SK-N-SH treated with all-trans-retinoic acid at 6 μM for 48 hours (cell line): Measurements from ENCODE around the gene MIR17HG.

Experiments
- ARNTL ChIP-seq: fragments of 450-650 bp; formaldehyde crosslinking; IDR thresholded peaks from 2 replicates; pipeline ENCODE4 v1.5.0; 2020; ENCODE audit warnings: low read depth, mild to moderate bottlenecking, moderate library complexity, borderline replicate concordance
- ISL1 ChIP-seq: fragments of 250-450 bp; sonication (Bioruptor Pico); IDR thresholded peaks from 2 replicates; pipeline ENCODE4 v2.1.2; 2022; ENCODE audit warnings: mild to moderate bottlenecking, moderate library complexity
- TF ChIP-seq, protein P1 (sequence below): fragments of 250-450 bp; sonication (Bioruptor Pico); IDR thresholded peaks from 2 replicates; pipeline ENCODE4 v1.8.0; 2020; ENCODE audit warnings: mild to moderate bottlenecking, moderate library complexity, borderline replicate concordance
- TF ChIP-seq, protein P2 (sequence below): fragments of 250-450 bp; sonication (Bioruptor Pico); IDR thresholded peaks from 2 replicates; pipeline ENCODE4 v1.5.1; 2020; ENCODE audit warnings: low read depth, mild to moderate bottlenecking, moderate library complexity

DNA sequence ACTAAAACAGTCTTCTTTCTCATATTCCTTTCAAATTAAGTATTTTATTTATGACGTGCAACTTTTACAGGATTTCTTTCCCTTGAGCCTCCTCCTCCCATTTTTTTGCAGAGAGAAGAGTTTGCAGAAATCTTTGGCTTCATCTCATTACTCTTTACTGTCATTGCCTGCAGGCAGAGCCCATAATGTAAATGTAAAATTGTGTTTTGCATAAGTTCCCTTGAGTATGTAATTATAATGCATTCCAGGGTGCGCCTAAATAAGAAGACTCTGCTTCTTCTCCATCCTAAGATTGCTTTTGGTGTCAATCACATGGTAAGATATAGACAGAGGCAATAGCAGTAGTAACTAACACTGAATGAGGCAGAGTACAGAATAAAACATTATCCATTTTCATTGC lies 23.0 kb downstream of the MIR17HG start:
- TF ChIP-seq ARNTL (CRISPR knock-in tag), result no peak
- TF ChIP-seq ISL1 (CRISPR knock-in tag), result no peak
- TF ChIP-seq, protein P1, sequence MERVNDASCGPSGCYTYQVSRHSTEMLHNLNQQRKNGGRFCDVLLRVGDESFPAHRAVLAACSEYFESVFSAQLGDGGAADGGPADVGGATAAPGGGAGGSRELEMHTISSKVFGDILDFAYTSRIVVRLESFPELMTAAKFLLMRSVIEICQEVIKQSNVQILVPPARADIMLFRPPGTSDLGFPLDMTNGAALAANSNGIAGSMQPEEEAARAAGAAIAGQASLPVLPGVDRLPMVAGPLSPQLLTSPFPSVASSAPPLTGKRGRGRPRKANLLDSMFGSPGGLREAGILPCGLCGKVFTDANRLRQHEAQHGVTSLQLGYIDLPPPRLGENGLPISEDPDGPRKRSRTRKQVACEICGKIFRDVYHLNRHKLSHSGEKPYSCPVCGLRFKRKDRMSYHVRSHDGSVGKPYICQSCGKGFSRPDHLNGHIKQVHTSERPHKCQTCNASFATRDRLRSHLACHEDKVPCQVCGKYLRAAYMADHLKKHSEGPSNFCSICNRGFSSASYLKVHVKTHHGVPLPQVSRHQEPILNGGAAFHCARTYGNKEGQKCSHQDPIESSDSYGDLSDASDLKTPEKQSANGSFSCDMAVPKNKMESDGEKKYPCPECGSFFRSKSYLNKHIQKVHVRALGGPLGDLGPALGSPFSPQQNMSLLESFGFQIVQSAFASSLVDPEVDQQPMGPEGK (CRISPR knock-in tag), result no peak
- TF ChIP-seq, protein P2, sequence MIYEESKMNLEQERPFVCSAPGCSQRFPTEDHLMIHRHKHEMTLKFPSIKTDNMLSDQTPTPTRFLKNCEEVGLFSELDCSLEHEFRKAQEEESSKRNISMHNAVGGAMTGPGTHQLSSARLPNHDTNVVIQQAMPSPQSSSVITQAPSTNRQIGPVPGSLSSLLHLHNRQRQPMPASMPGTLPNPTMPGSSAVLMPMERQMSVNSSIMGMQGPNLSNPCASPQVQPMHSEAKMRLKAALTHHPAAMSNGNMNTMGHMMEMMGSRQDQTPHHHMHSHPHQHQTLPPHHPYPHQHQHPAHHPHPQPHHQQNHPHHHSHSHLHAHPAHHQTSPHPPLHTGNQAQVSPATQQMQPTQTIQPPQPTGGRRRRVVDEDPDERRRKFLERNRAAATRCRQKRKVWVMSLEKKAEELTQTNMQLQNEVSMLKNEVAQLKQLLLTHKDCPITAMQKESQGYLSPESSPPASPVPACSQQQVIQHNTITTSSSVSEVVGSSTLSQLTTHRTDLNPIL, result no peak
